Measurements from ENCODE around the gene NUDCD3.

- no peak for TF ChIP-seq CTCF (conservative IDR thresholded peaks at IDR 0.05 in 1 of 2, IDR thresholded peaks at IDR 0.05 in 1 of 2; ENCODE audit: extremely low read depth in 1 of 2, insufficient read depth in 1 of 2, low read depth in 1 of 2, low read length in 2 of 2)
- no peak for TF ChIP-seq EZH2 (IDR thresholded peaks at IDR 0.05; ENCODE audit: borderline replicate concordance, low read length)
Measured at GRCh38 chr7:44382459-44383265, 107.8 kb downstream of the NUDCD3 start.
